TTC549 (cell line): ENCODE measurements around the gene TGOLN2.

Experiments
- FAIRE-seq: peaks from 2 replicates; lab custom pipeline; 2012; peaks lifted over from hg19 to GRCh38; lab: Jason Lieb, UNC

The TGOLN2 gene

DNA sequence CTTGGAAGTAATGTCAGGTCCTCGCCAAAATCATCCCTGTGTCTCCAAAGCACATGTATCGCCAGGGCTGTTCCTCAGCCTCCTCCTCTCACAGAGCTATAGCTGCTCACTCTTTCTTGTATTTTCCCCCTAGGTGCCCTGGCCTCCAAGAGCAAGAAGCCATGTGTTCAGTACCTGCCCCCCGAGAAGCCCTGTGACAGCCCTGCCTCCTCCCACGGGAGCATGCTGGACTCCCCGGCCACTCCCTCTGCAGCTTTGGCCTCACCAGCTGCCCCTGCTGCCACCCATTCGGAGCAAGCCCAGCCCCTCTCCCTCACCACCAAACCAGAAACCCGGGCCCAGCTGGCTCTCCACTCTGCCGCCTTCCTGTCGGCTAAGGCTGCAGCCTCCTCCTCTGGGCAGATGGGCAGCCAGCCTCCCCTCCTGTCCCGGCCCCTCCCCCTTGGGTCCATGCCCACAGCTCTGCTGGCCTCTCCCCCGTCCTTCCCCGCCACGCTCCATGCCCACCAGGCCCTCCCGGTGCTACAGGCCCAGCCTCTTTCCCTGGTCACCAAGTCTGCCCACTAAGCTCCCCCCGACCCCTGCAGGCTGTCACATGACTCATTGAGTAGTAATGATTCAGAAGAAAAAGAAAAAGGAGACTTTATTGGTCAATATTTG is 18.8 kb downstream of the TGOLN2 start:
- no peak for FAIRE-seq

DNA sequence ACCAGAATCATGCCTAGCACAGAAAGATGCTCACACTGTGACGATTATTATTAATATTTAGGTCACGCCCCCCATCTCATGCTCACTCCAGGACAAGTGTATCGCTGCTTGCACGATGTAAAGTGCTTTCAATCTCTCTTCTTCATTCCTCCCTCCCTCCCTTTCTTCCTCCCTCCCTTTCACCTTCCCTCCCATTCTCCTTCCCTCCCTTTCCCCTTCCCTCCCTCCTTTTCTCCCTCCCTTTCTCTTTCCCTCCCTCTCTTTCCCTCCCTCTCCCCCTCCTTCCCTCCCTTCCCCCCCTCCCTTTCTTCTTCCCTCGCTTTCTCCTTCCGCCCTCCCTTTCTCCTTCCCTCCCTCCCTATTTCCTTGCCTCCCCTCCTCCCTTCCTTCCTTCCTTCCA is 19.6 kb downstream of the TGOLN2 start:
- FAIRE-seq: no peak

DNA sequence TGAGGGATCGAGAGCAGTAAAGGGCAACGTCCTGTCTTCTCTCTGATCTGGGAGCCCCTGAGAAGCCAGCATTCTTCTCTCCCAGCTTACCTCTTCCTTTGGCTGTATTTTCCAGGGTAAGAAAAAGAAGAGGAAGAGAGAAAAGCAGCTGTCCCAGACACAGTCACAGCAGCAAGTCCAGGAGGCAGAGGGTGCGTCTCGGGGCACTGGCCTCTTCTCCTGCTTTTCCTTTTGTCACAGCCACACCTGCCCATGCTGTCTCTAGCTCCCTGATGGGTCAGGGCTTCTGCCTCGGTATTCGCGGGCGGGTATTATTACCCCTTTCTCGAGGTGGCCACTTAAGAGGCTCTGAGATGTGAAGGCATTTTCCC is 20.3 kb downstream of the TGOLN2 start:
- FAIRE-seq: no peak

DNA sequence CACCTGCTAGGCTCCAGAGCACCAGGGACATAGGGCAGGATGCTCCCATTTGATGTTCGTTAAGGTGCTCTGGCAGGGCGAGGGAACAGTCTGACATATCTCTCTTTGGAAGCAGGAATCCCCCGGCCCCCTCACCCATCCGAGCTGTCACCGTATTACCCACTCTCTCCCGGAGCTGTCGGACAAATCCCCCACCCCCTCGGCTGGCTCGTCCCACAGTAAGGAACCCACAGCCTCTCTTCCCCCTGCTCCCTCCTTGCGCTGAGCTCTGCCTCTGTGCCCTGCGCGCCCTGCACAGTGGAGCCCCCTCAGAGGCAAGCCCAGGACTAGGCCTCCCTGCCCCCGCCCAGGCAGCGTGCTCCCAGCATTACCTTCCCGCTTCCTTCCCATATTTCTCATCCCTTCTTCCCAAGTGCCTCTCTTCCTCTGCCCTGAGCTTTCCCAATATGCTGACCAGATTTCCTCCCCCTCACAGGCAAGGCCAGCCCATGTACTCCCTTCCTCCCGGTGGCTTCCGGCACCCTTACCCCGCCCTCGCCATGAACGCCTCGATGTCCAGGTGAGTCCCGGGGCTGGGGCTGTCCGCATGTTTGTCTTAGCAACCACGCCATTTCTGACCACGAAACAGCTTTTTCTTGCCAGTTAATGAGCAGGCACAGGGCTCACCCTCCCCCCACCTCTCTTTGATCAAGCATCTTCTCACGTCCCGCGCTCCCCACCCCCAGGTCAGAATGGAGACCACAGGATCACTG is 23.8 kb downstream of the TGOLN2 start:
- no peak for FAIRE-seq

DNA sequence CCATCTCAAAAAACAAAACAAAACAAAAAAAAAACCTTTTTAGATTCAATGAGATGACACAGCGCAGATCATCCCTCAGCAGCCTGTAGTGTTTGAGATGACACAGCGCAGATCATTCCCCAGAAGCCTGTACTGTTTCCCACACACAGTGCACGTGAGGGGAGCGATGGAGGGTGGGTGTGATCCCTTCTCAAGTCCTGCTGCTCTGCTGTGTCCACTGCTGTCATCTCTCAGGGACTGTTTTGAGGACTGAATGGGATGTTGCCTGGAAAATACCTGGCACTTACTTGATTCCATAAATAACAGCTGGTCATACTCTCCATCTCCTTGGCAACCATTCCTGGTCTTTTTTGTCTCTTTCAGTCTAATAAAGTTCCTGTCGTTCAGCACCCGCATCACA is 25.7 kb downstream of the TGOLN2 start:
- FAIRE-seq: no peak

DNA sequence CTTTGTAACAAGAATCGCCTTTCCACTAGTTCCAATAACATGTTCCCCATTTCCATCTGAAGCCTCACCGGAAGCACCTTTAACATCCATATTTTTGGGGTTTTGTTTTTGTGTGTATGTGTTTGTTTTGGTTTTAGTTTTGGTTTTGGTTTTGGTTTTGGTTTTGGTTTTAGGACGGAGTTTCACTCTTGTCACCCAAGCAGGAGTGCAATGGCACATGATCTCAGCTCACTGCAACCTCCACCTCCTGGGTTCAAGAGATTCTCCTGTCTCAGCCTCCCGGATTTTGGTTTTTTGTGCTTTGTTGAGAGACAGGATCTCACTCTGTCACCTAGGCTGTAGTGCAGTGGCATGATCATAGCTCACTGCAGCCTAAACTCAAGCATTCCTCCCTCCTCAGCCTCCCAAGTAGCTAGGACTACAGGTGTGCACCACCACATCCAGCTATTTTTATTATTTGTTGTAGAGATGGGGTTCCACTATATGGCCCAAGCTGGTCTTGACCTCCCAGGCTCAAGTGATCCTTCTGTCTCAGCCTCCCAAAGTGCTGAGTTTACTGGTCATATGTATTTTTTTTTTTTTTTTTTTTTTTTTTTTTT is 36.3 kb downstream of the TGOLN2 start:
- FAIRE-seq: no peak

DNA sequence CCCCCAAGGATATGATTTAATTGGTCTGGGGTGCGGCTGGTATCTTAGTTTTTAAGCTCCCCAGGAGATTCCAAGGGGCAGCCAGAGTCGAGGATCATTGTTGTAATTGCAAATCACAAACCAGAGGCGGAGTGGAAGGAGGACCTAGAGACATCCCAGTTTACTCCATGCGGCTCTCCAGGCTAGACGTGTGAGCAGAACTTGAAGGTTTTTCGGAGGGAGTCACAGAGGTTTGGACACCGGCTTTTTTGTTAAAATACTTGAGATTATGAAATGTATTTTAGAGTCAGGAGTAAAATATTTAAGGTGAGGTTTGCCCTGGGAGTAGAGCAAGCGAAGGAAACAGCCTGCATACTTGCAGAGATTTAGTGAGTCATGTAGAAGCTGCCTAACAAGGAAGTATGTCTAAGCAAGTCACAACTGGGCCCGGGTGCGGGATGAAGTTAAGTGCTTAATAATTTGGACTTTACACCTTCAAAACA is 39.5 kb downstream of the TGOLN2 start:
- FAIRE-seq: no peak

DNA sequence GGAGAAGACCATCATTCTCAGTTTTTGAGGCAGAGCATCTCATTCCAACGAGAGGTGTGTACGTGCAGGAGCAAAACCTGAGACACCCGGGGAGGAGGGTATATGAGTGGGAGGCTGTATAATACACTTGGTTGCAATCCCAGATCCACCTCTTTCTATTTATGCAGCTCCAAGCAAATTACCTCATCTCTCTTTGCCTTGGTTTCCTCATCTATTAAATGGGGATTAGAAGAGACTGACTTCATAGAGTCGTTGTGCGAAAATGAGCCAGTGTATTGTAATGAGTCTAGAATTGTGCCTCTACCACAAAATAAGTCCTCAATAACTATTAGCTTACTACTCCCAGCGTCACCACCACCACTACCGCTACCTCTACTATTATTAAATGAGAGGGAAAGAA is 40.1 kb downstream of the TGOLN2 start:
- FAIRE-seq: no peak

DNA sequence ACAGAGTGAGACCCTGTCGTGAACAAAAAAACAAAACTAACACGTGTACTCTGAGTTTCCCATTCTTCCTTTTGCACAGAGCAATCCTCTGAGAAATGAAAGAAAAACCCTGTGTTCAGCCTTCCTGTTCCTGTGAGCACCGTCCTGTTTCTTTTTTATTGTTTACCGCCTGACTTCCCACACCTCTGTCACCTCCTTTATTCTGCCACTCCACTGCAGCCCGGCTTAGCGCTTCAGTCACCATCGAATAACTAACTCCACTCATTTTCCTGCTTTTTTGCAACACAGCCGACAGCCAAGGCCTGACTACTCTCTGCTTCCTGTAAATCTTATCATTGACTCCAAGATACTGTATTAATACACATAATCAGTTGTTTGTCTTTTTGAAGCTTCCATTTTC is 40.9 kb downstream of the TGOLN2 start:
- no peak for FAIRE-seq

DNA sequence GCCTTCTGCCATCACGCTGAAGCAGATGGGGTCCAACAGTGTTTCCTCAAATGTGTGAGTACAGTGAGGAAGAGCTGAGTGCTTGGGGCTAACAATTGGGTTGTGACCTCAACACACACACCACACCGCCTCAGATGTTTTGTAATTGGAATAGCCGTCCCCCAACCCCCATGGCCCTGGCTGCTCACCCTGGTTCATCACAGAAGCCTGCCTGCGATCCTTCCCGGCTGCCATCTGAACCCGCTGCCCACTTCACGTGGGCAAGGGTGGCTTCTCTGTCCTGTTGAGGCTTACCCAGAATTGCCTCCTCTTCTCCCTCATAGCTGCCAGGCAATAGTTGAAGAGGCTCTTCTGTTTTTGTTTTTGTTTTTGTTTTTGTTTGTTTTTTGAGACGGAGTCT is 44.1 kb downstream of the TGOLN2 start:
- FAIRE-seq: no peak

DNA sequence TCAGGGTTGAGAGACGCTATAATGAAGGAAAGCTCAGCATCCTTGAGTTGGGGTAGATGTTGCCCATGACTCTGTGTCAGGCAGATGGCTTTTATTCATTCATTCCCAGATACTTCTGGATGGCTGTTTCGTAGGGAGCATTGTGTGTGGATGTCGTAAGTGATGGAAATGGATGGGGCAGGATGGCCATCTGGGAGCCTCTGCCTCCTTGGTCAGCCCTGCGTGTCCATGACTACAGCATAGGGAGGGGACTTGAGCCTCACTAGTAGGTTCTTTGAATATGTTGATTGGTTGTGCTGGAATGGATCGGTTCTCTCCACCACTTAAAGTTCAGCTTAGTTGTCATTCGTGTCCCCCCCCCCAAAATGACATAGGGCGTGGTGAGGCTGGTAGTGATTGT is 44.9 kb downstream of the TGOLN2 start:
- FAIRE-seq: no peak

DNA sequence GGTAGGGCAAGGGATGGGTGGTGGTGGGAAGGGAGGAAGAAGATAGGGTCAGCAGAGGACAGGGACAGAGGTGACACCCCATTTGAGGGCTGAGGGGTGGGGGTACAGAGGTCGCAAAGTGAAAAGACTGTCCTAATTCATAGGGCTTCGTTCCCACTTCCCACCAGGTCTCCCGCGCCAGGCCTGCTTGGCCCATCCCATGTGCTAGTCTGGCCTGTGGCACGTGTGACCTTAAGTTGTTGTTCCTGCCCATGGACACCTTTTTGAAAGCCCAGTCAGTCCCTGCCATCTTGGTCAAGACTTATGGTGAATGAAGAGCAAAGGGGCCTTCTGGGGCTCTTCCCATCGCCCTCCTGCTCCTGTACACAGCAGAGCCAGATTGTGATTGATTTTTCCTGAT is 46.2 kb downstream of the TGOLN2 start:
- FAIRE-seq: no peak

DNA sequence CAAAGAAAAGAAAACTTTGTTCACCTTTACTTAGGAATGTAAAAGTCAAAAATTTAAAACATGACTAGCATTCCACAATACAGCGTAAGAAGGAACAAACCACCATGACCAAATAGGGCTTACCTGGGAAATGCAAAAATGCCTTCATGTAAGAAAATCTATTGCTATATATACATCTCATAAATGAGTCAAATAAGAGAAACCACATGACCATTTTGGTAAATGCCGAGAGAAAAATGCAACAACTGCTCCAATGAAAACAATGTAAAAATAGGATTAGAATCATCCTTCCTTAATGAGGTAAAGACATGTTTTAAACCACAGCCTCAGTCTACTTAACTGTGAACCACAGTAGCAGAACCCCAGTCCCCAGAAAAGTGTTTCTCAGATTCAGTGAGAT is 49.4 kb downstream of the TGOLN2 start:
- no peak for FAIRE-seq

DNA sequence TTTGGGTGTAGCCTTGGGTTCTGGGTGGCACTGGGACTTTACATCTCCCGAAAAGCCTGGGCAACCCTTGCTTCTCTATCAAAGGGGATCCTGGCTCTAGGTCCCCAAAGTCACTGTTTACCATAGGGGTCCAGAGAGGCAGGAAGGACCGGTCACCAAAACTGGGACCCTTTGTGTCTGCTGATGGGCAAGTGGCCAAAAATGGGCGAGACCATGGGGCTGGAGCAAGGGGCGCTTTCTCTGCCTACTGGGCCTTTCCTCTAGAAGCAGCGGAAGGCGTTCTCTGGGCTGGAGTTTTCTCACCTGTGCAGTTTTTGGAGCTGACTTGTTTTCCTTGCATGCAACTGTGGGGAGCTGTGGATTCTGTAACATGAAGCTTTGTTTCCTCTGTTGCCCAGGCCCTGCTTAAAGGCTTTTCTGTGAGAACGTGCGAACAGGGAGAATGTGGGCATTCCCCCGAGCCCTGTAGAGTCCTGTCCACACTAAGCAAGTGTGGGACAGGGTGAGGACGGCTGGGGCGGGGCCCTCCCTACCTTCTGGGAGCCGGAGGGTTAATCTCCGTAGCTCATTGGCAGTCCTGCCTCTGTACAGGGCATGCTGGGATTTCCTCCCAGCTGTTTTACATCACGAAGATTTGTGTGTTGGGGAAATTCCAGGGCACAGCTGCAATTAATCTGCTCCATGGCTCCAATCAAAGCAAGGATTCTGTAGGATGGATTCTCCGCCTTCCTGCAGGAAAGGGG is 50.2 kb downstream of the TGOLN2 start:
- FAIRE-seq: no peak

DNA sequence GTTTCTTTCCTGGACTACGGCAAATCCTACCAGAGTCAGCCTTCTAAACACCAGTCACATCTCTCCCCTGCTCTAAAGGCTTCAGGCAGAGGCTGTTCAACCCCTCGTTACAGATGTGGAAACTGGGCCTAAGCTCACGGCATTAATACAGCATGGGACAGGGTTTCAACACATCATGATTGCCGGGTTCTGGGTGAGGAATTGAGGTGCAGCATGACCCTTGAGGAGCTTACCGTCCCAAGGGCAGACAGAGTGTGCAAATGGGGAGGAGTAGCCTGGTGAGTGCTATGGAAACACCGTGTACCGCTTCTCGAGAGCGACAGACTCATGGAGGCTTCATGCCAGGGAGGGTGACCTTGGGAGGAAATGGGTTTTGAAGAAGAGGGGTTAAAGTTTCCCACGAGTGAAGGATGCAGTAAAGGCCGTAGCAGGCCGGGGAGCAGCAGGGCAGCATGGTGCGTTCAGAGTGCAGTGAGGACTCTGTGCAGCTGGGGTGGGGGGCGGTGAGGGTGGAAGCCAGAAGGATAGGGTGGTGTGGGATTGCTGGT is 51.1 kb downstream of the TGOLN2 start:
- FAIRE-seq: no peak

DNA sequence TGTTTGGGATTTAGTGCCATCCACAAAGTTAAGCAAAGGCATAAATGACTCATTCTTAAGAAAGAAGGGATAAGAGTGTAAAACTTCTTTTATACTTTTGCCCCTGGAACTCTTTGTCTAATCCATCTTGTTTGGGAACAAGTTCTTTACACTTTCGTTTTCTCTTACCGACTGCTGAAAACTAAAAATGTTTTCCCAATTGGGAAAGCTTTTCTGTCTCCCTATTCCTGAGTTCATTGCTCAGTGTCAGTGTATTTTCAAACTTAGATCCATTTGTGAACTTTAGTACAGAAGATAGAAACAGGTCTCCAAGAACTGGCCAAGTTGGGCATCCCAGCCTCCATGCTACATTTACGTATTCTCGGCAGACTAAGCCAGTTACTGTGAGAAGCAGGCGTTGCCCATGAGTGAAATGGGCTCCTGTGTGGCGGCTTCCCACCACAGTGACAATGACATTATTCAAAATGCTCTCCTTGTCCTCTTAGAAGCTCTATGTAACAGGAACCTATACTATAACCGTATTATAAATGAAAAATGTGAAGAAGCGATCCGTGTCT is 51.7 kb downstream of the TGOLN2 start:
- no peak for FAIRE-seq

DNA sequence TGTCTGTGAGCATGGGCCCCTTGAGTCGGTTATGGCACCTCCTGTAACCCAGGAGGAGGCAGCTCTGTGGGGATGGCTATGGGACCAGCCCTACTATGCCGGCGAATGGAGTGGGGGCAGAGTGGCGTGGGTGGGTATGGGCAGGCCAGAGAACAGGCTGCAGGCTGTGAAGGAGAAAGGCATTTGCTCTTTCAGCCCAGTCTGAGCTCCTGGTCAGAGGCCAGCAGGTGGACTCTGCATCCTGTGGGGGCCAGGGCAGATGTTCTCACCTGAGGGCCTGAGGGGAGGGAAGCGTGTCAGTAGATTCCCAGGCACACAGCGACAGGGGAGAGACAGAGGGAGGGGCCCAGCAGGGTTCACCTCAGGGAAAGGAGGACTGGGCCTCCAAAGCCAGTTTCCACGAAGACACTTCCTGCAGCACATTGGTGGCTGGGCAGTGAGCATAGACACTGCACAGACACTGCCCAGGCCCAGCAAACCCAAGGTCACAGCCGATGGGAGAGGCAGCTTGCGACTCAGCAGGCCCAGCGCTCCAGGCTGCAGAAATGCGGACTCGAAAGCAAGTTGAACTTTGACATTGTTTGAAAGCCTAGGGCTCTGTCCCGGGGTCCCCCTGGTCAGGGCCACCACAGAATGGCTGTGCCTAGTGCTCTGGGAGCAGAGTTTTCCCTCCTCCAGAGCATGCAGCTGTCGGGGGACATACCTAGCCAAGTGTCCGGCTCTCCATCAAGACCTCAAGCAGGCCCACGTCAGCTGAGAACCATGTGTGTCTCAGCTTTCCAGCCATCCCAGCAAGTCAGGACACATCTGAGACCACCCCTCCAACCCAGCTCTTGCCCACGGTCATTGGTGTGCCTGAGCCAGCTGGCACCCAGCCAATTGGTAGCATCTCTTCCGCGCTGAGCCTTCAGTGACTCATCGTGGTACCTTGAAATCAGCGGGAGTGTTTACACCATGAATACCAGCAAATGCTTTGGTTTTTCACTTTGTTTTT is 53.8 kb downstream of the TGOLN2 start:
- no peak for FAIRE-seq

DNA sequence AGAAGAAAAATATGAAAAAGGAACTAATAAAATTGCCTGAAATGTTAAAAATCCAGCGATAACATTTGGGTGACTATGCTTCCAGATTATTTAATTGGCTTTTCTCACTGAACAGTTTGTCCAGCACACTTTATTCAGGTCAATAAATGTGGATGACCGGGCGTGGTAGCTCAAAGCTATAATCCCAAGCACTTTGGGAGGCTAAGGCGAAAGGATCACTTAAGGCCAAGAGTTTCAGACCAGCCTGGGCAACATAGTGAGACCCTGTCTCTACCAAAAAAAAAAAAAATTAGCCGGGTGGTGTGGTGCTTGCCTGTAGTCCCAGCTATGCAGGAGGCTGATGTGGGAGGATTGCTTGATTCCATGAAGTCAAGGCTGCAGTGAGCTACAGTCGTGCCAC is 55.4 kb downstream of the TGOLN2 start:
- FAIRE-seq: no peak

DNA sequence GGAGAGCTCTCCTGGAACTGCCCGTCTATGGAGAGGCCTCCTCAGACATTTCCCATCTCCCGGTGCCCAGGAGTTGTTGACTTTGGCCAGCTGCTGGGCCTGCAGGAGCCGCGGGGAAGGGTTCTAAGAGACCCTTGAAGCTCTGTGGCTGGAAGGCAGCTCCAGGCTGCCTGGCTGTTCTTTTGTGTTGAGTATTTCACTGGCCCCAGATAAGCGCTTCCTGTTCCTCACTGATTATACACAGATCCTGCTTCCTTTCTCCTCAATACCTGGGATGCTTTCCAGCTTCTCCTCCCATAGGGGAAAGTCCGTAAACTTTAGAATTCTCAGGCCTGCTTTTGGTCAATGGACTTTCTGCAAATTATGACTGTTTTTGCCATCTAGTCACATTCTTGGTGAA is 57.8 kb downstream of the TGOLN2 start:
- no peak for FAIRE-seq
